Measurements from ENCODE around the gene ADAMTS18. TPM values are rescaled to one million over a fixed set of nuclear protein-coding genes. Genes with fewer than 3 reads are reported as not detected.
"Not testable (repeated sequence)": the region's sequence is repeated elsewhere in the genome, so short reads cannot be mapped to it uniquely, and the experiment has no call there.

ADAMTS18 gene
- total RNA-seq, 4 donors from 2014 or later, result not detected

DNA sequence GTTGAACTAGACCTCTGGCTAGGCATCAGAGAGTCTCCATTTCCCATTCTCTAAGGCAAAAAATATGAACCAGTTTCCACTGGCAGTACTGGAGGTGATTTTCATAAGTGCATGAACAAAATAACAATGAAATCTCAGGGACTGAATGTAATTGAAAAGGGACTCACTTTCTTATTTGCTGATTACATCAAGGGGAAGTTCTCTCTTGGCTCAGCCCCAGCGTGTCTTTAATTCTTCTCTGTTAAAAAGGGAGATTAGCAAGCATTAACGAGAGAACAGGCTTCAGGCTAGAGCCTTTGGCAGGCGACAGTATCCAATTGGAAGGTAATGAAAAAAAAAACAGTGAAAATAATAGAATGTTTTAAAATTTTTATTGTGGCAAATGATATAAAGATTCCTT is 34.0 kb upstream of the ADAMTS18 start:
- intact Hi-C loops (cut with DNase I), result no loop called here
- H3K27ac ChIP-seq, result no peak overlapping the region
- no peaks in the 10 kb centered on the region for H3K9me3 ChIP-seq
- no peak overlapping the region for H3K4me3 ChIP-seq
- H3K4me1 ChIP-seq, result peaks cover 0 to 5% (median 0%) of the 10 kb centered on the region in 3 donors
- H3K36me3 ChIP-seq, result no peaks in the 10 kb centered on the region
- H3K27me3 ChIP-seq, result peaks cover 0 to 64% (median 0%) of the 10 kb centered on the region in 4 donors
- no peak for DNase-seq
- TF ChIP-seq, protein P1, sequence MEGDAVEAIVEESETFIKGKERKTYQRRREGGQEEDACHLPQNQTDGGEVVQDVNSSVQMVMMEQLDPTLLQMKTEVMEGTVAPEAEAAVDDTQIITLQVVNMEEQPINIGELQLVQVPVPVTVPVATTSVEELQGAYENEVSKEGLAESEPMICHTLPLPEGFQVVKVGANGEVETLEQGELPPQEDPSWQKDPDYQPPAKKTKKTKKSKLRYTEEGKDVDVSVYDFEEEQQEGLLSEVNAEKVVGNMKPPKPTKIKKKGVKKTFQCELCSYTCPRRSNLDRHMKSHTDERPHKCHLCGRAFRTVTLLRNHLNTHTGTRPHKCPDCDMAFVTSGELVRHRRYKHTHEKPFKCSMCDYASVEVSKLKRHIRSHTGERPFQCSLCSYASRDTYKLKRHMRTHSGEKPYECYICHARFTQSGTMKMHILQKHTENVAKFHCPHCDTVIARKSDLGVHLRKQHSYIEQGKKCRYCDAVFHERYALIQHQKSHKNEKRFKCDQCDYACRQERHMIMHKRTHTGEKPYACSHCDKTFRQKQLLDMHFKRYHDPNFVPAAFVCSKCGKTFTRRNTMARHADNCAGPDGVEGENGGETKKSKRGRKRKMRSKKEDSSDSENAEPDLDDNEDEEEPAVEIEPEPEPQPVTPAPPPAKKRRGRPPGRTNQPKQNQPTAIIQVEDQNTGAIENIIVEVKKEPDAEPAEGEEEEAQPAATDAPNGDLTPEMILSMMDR (IDR thresholded peaks at IDR 0.05), result no peak
- no peak for TF ChIP-seq POLR2A (IDR thresholded peaks at IDR 0.05)
- 18 to 27% methylated on average over 3 of the region's 3 CpGs for WGBS, 2 donors

DNA sequence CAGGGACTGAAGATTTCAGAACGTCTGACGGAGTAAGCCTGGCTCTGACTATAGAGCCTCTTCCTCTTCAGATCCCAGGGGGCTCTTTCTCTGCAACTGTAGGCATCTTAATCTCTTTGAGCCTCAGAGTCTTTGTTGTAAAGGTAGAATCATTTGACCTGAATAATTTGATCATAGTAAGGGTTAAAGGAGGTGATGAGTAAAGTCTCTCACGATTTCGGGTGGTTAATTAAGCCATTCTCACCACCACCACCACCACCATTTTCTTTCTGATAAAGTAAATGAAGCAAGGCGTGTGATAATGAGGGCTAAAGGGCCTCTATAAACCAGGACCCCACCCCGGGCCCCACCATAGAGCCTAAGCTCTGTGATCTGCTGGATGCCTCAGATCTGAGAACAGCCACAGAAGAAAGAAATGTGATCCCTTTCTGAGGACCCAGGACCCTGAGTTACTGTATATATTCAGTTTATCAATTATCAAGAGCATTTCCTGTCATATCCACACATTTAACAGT is 33.0 kb upstream of the ADAMTS18 start:
- Histone ChIP-seq H3K9me3 (no peaks in the 10 kb centered on the region), H3K27ac (no peak overlapping the region), H3K27me3 (peaks cover 0 to 62% (median 0%) of the 10 kb centered on the region in 4 donors), H3K4me1 (peaks cover 0 to 5% (median 0%) of the 10 kb centered on the region in 3 donors), H3K36me3 (no peaks in the 10 kb centered on the region), H3K4me3 (no peak overlapping the region)
- no peak for DNase-seq
- intact Hi-C loops (cut with DNase I), result no loop called here
- TF ChIP-seq POLR2A (IDR thresholded peaks at IDR 0.05), result no peak
- TF ChIP-seq, protein P1 (IDR thresholded peaks at IDR 0.05), result no peak
- 72 to 75% methylated on average over 6 of the region's 6 CpGs for WGBS, 2 donors

DNA sequence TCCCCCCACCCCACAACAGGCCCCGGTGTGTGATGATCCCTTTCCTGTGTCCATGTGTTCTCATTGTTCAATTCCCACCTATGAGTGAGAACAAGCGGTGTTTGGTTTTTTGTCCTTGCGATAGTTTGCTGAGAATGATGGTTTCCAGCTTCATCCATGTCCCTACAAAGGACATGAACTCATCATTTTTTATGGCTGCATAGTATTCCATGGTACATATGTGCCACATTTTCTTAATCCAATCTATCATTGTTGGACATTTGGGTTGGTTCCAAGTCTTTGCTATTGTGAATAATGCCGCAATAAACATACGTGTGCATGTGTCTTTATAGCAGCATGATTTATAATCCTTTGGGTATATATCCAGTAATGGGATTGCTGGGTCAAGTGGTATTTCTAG is 28.8 kb upstream of the ADAMTS18 start:
- H3K4me3 ChIP-seq; DNase-seq; H3K4me1 ChIP-seq; H3K9me3 ChIP-seq; intact Hi-C loops (cut with DNase I); H3K36me3 ChIP-seq; H3K27ac ChIP-seq: not testable (repeated sequence)
- 95% methylated on average over 2 to 3 of the region's 5 CpGs for WGBS, 2 donors
- H3K27me3 ChIP-seq, result peaks cover 0 to 39% (median 0%) of the 10 kb centered on the region in 4 donors

DNA sequence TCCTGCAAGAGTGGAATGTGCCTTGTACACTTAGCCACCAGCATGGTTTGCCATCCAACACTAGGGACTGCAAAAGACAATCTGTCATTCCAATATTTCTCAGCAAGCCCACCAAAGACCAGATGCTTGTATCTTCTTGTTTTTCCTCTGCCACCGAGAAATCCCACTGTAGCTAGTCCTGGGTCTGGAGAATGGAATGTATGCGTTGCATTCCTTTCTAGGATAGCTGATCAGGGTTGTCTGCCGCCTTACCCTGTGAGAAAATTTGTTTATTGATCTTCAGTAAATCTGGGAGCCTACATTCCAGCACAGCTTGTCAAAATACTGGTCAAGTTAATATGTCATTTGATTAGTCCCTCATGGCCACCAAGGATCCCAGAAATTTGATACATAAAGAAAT is 28.1 kb upstream of the ADAMTS18 start:
- TF ChIP-seq, protein P1 (IDR thresholded peaks at IDR 0.05), result no peak
- no peak for TF ChIP-seq POLR2A (IDR thresholded peaks at IDR 0.05)
- H3K36me3 ChIP-seq, result no peaks in the 10 kb centered on the region
- DNase-seq, result no peak
- no peak overlapping the region for H3K4me3 ChIP-seq
- H3K4me1 ChIP-seq, result no peaks in the 10 kb centered on the region
- no peaks in the 10 kb centered on the region for H3K9me3 ChIP-seq
- intact Hi-C loops (cut with DNase I), result no loop called here
- no peak overlapping the region for H3K27ac ChIP-seq
- whole genome bisulfite sequencing, 2 donors, result 49 to 63% methylated on average over 3 of the region's 3 CpGs
- H3K27me3 ChIP-seq, result peaks cover 0 to 36% (median 0%) of the 10 kb centered on the region in 4 donors

DNA sequence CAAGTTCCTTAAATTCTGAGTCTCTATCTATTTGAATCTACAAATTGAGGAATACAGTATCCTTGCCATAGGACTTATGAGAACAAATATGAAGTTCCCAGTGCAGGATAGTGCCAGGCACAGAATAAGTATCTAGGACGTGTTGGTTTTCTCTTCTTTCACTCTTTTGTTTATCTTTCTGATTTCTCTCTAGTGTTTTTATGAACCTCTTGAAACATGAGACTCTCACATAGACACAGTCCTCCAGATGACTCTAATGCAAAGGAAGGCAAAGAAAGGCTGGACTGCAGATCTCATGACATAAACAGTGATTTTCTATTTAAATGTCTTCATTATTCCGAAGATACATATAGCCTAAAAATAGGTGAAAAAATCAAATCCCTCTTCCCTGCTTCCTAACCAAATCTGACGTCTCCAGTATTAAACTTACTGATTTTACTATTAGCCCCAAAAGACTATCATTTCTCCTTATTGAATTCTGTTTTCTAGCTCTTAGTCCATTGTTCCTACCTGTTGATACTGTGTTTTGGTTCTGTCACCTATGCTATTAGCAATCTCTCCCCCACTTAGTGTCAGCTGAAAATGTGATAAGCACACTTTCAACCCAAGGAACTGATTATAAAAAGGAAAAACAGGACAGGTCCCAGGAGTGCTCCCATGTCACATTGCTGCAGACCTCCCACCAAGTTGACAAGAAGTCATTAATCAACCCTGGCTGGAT is 24.9 kb upstream of the ADAMTS18 start:
- intact Hi-C loops (cut with DNase I), result no loop called here
- Histone ChIP-seq H3K4me1 (no peaks in the 10 kb centered on the region), H3K4me3 (no peak overlapping the region), H3K27me3 (peaks cover 0 to 18% (median 0%) of the 10 kb centered on the region in 4 donors), H3K36me3 (no peaks in the 10 kb centered on the region), H3K9me3 (no peaks in the 10 kb centered on the region), H3K27ac (no peak overlapping the region)
- WGBS, 2 donors, result 58 to 68% methylated on average over 3 of the region's 3 CpGs
- TF ChIP-seq, protein P1 (IDR thresholded peaks at IDR 0.05), result no peak
- no peak for TF ChIP-seq POLR2A (IDR thresholded peaks at IDR 0.05)
- no peak for DNase-seq

Measured in esophagus squamous epithelium (tissue), 5 donors.